ENCODE measurements around the gene PCDHGB4. TPM values are rescaled to one million over a fixed set of nuclear protein-coding genes. Genes with fewer than 3 reads are reported as not detected.

PCDHGB4 gene
- total and polyA plus RNA-seq, 9 of the 15 experiments (the other 6 are each of a cell fraction or from before 2014, with no cell fraction given), result 0.01 to 0.14 (median 0.03) TPM; not detected in 5

GRCh38 chr5:141393267-141393666 is 5.8 kb downstream of the PCDHGB4 start:
- POLR2A ChIA-PET, result no interaction called here
- in situ Hi-C loops (cut with MboI), result no loop called here
- DNase-seq (ENCODE audit: extremely low read depth in 1 of 4, low spot score in 3 of 4), result no peak
- TF ChIP-seq E2F3 (CRISPR knock-in tag; IDR thresholded peaks at IDR 0.05) (no peak), MECOM (CRISPR knock-in tag; IDR thresholded peaks at IDR 0.05) (no peak), ATF2 (CRISPR knock-in tag; IDR thresholded peaks at IDR 0.05) (no peak), ZNF79 (CRISPR knock-in tag; IDR thresholded peaks at IDR 0.05; ENCODE audit: low read depth) (no peak), NONO (IDR thresholded peaks at IDR 0.05; ENCODE audit: low read depth in 2 of 2, low read length in 1 of 2) (no peak), FIP1L1 (IDR thresholded peaks at IDR 0.05; ENCODE audit: low read depth, low read length, poor library complexity, severe bottlenecking) (no peak), MBD1 (CRISPR knock-in tag; IDR thresholded peaks at IDR 0.05) (no peak), HINFP (tag; conservative IDR thresholded peaks at IDR 0.05; ENCODE audit: low read depth) (no peak), NFE2 (IDR thresholded peaks at IDR 0.05; ENCODE audit: low read depth) (no peak)

More at GRCh38 chr5:141393267-141393666, 5.8 kb downstream of the PCDHGB4 start:
- H3K79me2 ChIP-seq (ENCODE audit: control insufficient read depth, insufficient read depth, low read length), result no peaks in the 10 kb centered on the region
- H3K9me3 ChIP-seq (replicated peaks; ENCODE audit: control insufficient read depth, insufficient read depth, low read depth, low read length), result no peaks in the 10 kb centered on the region
- FAIRE-seq, result no peak
- no peak overlapping the region for H3K27ac ChIP-seq (ENCODE audit: extremely low read depth, low read depth, low read length)
- no peak for ATAC-seq
- BruUV-seq (replicated peaks), result no TSS peak
- H2AFZ ChIP-seq (ENCODE audit: low read depth, low read length), result no peak overlapping the region
- H3K36me3 ChIP-seq (ENCODE audit: control insufficient read depth, insufficient read depth, low read length), result no peaks in the 10 kb centered on the region
- 18% methylated on average over 21 of the region's 21 CpGs for WGBS (ENCODE audit: insufficient coverage, low coverage, missing lambda C conversion rate)
- peaks cover 0 to 29% of the 10 kb centered on the region in 2 experiments; a peak in 3 of 5 replicates for H3K27me3 ChIP-seq (ENCODE audit: control insufficient read depth in 2 of 2, insufficient read depth in 2 of 2, low read length in 2 of 2)
- CTCF ChIA-PET (ENCODE audit: low intra/inter-chr PET ratio), result no interaction called here
- no peaks in the 10 kb centered on the region for H3K9me1 ChIP-seq (ENCODE audit: control insufficient read depth, insufficient read depth, low read length)
- H3K9ac ChIP-seq (ENCODE audit: insufficient read depth in 1 of 2, low read depth in 2 of 2, low read length in 2 of 2), result no peak overlapping the region
- intact Hi-C loops (cut with micrococcal nuclease), result no loop called here
- H3K4me1 ChIP-seq (replicated peaks in 1 of 2; ENCODE audit: control insufficient read depth in 2 of 2, insufficient read depth in 2 of 2, low read length in 2 of 2), result peaks cover 0 to 13% of the 10 kb centered on the region in 2 experiments; a peak in 1 of 5 replicates
- H3K4me3 ChIP-seq, result no peak overlapping the region
- no peak overlapping the region; the same call in 1 of the 2 replicates for H3K4me2 ChIP-seq (ENCODE audit: insufficient read depth, low read length)
- no peaks in the 10 kb centered on the region for H4K20me1 ChIP-seq (replicated peaks; ENCODE audit: control insufficient read depth, insufficient read depth, low read length)
